GM12878 (cell line): ENCODE results near the gene UBE2M. TPM values are rescaled to one million over a fixed set of nuclear protein-coding genes. Genes with fewer than 3 reads are reported as not detected.

Source experiments
- ATAC-seq: fragments of 200-7000 bp; cut with Tn5 transposase; 3 replicates; pipeline ENCODE4 v1.9.1; 2020; ENCODE audit warnings: mild to moderate bottlenecking, moderate library complexity
- BruUV-seq: library from RNA; stranded (reverse); fragments of 400-500 nt; replicated peaks from 2 replicates; lab custom pipeline; 2021; lab: Mats Ljungman, UMichigan
- CTCF ChIA-PET: fragments of 300-600 bp; sonication (Branson Sonifier 250); formaldehyde crosslinking; extraction: SDS; loops from one replicate; lab custom pipeline; 2021; ENCODE audit warnings: inconsistent platforms; lab: Yijun Ruan, JAX
- POLR2A ChIA-PET: fragments of 350-600 bp; formaldehyde crosslinking; extraction: SDS; loops from one replicate; lab custom pipeline; 2021; ENCODE audit warnings: inconsistent platforms; lab: Charles Lee
- RAD21 ChIA-PET: fragments of 300-600 bp; sonication (Branson Sonifier 250); formaldehyde crosslinking; loops from one replicate; lab custom pipeline; 2023; ENCODE audit warnings: antibody characterized with exemption; ENCODE audit not compliant: unreplicated experiment; lab: Charles Lee
- SMC1A ChIA-PET: fragments of 300-600 bp; sonication (Branson Sonifier 250); formaldehyde crosslinking; loops from one replicate; lab custom pipeline; 2023; ENCODE audit not compliant: unreplicated experiment, uncharacterized antibody; lab: Charles Lee
- DNase-seq: peaks from one replicate; pipeline ENCODE4 v3.0.0-alpha.2; 2011; ENCODE audit warnings: low read depth, low spot score
- FAIRE-seq: peaks from 3 replicates; lab custom pipeline; 2011; peaks lifted over from hg19 to GRCh38; lab: Jason Lieb, UNC
- H2AFZ ChIP-seq: 2 replicates; pipeline ENCODE4 v1.6.0; 2011; ENCODE audit warnings: low read depth, low read length, control low read depth; ENCODE audit not compliant: control insufficient read depth
- H3K27ac ChIP-seq: 2 replicates; pipeline ENCODE4 v1.5.1; 2011; ENCODE audit warnings: control low read depth; ENCODE audit not compliant: control insufficient read depth, insufficient read depth
- H3K27me3 ChIP-seq, 2 experiments: replicated peaks in 1 of 2; 2 replicates each; pipeline versions ENCODE4 v1.6.0 to v1.6.1; 2011; ENCODE audit warnings: low read length in 1 of 2; ENCODE audit not compliant: control insufficient read depth in 2 of 2, insufficient read depth in 2 of 2
- H3K36me3 ChIP-seq, 2 experiments: 2 replicates each; pipeline ENCODE4 v1.5.1; 2011; ENCODE audit warnings: low read length in 1 of 2; ENCODE audit not compliant: control insufficient read depth in 2 of 2, insufficient read depth in 2 of 2
- H3K4me1 ChIP-seq: 2 replicates; pipeline ENCODE4 v1.6.1; 2011; ENCODE audit warnings: mild to moderate bottlenecking, low read length, moderate library complexity, mixed read lengths; ENCODE audit not compliant: control insufficient read depth, insufficient read depth
- H3K4me2 ChIP-seq: 2 replicates; pipeline ENCODE4 v1.6.0; 2011; ENCODE audit warnings: control low read depth; ENCODE audit not compliant: control insufficient read depth, insufficient read depth
- H3K4me3 ChIP-seq: fragments of 200-600 bp; sonication (generic); 2 replicates; pipeline ENCODE4 v1.5.1; 2016
- H3K79me2 ChIP-seq: 2 replicates; pipeline ENCODE4 v1.6.0; 2011; ENCODE audit warnings: low read length; ENCODE audit not compliant: control insufficient read depth, insufficient read depth
- H3K9ac ChIP-seq: 2 replicates; pipeline ENCODE4 v1.8.0; 2011; ENCODE audit warnings: low read length, control low read depth, mixed read lengths; ENCODE audit not compliant: control insufficient read depth, insufficient read depth
- H3K9me3 ChIP-seq: replicated peaks from 3 replicates; pipeline ENCODE4 v1.5.1; 2011; ENCODE audit warnings: mild to moderate bottlenecking, low read length; ENCODE audit not compliant: control insufficient read depth, insufficient read depth
- H4K20me1 ChIP-seq: 2 replicates; pipeline ENCODE4 v1.6.0; 2011; ENCODE audit not compliant: control insufficient read depth, insufficient read depth
- CUX1 ChIP-seq: IDR thresholded peaks from 2 replicates; pipeline ENCODE4 v1.6.1; 2012; ENCODE audit warnings: improper control_type of control experiment, low read depth, low read length; ENCODE audit not compliant: insufficient replicate concordance
- LARP7 ChIP-seq: fragments of 450-650 bp; IDR thresholded peaks from 2 replicates; pipeline ENCODE4 v1.6.1; 2017; ENCODE audit warnings: mild to moderate bottlenecking
- MXI1 ChIP-seq: fragments of 150-350 bp; IDR thresholded peaks from 2 replicates; pipeline ENCODE4 v1.6.1; 2011; ENCODE audit warnings: low read depth, mild to moderate bottlenecking, inconsistent platforms, low read length, improper control_type of control experiment
- NKRF ChIP-seq: fragments of 450-650 bp; conservative IDR thresholded peaks from 2 replicates; pipeline ENCODE4 v1.6.1; 2017; ENCODE audit warnings: mild to moderate bottlenecking, moderate library complexity
- PAX8 ChIP-seq: fragments of 450-650 bp; IDR thresholded peaks from 2 replicates; pipeline ENCODE4 v1.6.1; 2017; ENCODE audit warnings: mild to moderate bottlenecking, moderate library complexity
- RUNX3 ChIP-seq: IDR thresholded peaks from 2 replicates; pipeline ENCODE4 v1.6.1; 2012; ENCODE audit warnings: low read length, inconsistent platforms
- SIN3A ChIP-seq: IDR thresholded peaks from 2 replicates; pipeline ENCODE4 v1.6.1; 2012; ENCODE audit warnings: low read depth, low read length, improper control_type of control experiment
- TCF12 ChIP-seq: IDR thresholded peaks from 2 replicates; pipeline ENCODE4 v1.6.1; 2011; ENCODE audit warnings: low read depth, mild to moderate bottlenecking, low read length
- YY1 ChIP-seq: IDR thresholded peaks from 2 replicates; pipeline ENCODE4 v1.6.1; 2011; ENCODE audit warnings: low read depth, mild to moderate bottlenecking, low read length
- WGBS: methylation state at CpG from one replicate; pipeline ENCODE4 v1.1.6; 2016; ENCODE audit warnings: low lambda C conversion rate; ENCODE audit not compliant: insufficient replicate concordance, insufficient coverage; ENCODE audit errors: missing lambda C conversion rate; 5-methylcytosine and 5-hydroxymethylcytosine counted together
- in situ Hi-C: fragments of 300-500 bp; cut with MboI; formaldehyde crosslinking; loops from 9 replicates; pipeline ENCODE4 v1.14.3; 2018; ENCODE audit warnings: mixed read lengths
- intact Hi-C: fragments of 100-400 bp; cut with micrococcal nuclease; formaldehyde crosslinking; loops from one replicate; pipeline ENCODE4 v1.14.2; 2022; ENCODE audit not compliant: unreplicated experiment
- polyA plus RNA-seq, 11 experiments: library from polyadenylated mRNA; depleted of rRNA in 4 of 11; unstranded in 6 of 11; stranded (reverse) in 5 of 11; fragments of >200 nt; fragmentation: Nextera tagmentation in 4 of 11; fragmentation: Illumina TruSeq in 1 of 11; extraction: Ambion mirVana in 4 of 11; extraction: Trizol in 1 of 11; gene quantifications; 1 replicate in 1 of 11; 2 replicates in 10 of 11; pipeline versions ENCODE4 v1.2.1 to v1.2.3, GENCODE V29; 2011 to 2016; ENCODE audit warnings: inconsistent platforms in 2 of 11, missing spikeins in 2 of 11, low read depth in 1 of 11
- total RNA-seq, 4 experiments: library from RNA; depleted of rRNA in 3 of 4; stranded (reverse); fragments of >200 nt in 3 of 4; fragmentation: Illumina TruSeq in 1 of 4; extraction: Trizol in 1 of 4; gene quantifications; 2 replicates each; pipeline versions ENCODE4 v1.2.1 to v1.2.3, GENCODE V29; 2013 to 2021

The UBE2M gene
- total and polyA plus RNA-seq, 10 of the 15 experiments (the other 5 are each of a cell fraction or from before 2014, with no cell fraction given) = 1.4 to 105 (median 73.9) TPM

GRCh38 chr19:58575183-58576041 lies 17.0 kb upstream of the UBE2M start (continued):
- TF ChIP-seq YY1 = peak; percentile 48; the same call in 1 of the 2 replicates
- no peak for TF ChIP-seq CUX1
- TF ChIP-seq PAX8 = no peak

GRCh38 chr19:58573658-58574164 lies 15.3 kb upstream of the UBE2M start:
- H3K79me2 ChIP-seq = peaks cover 7% of the 10 kb centered on the region
- TF ChIP-seq MXI1 (peak; percentile 99), LARP7 (0 out of 2 replicates have a peak, but pooled peaks have one; percentile 15), TCF12 (no peak), RUNX3 (no peak), SIN3A (peak; percentile 98), NKRF (peak; percentile 98)
- DNase-seq (no peak), ATAC-seq (no peak), FAIRE-seq (no peak)
- ChIA-PET SMC1A (interaction anchor here (3.3 kb wide), 1 partner anchor 53 kb away, joined by 15 read pairs; the partner anchor contains the start of gene ZBTB45), POLR2A (interaction anchor here (0.6 to 2.9 kb wide), 4 partner anchors 13 to 20 kb away, joined by 3 to 21 read pairs (median 4); partner anchors contain the start of genes CHMP2A and UBE2M), CTCF (interaction anchor here (1.3 kb wide), 1 partner anchor 20 kb away, joined by 3 read pairs; no protein-coding TSS in a partner anchor), RAD21 (interaction anchor here (2.9 kb wide), 1 partner anchor 53 kb away, joined by 24 read pairs; the partner anchor contains the start of gene ZBTB45)
- H3K4me2 ChIP-seq = peak overlapping the region; percentile 95
- peak overlapping the region; percentile 68 for H2AFZ ChIP-seq
- no peak overlapping the region for H3K9ac ChIP-seq
- no peaks in the 10 kb centered on the region for H4K20me1 ChIP-seq
- no TSS peak for BruUV-seq
- H3K4me1 ChIP-seq = peaks cover 17% of the 10 kb centered on the region
- peak overlapping the region; percentile 67 for H3K4me3 ChIP-seq
- H3K9me3 ChIP-seq = no peaks in the 10 kb centered on the region
- H3K27ac ChIP-seq = peak overlapping the region; percentile 17; the same call in 1 of the 2 replicates
- peaks cover 2 to 3% of the 10 kb centered on the region in 2 experiments; a peak in 2 of 4 replicates for H3K36me3 ChIP-seq
- intact Hi-C loops (loop anchor here (2.0 kb wide), 2 partner anchors 29 to 55 kb away; partner anchors contain the start of genes TRIM28 and ZBTB45), in situ Hi-C loops (no loop called here)
- H3K27me3 ChIP-seq = no peaks in the 10 kb centered on the region
- WGBS = under 1% methylated on average over 20 of the region's 20 CpGs
